ENCODE data around the gene CDHR2. TPM values are rescaled to one million over a fixed set of nuclear protein-coding genes. Genes with fewer than 3 reads are reported as not detected.

The CDHR2 gene
- total and polyA plus RNA-seq, 4 donors: 0.20 to 23.0 (median 10.9) TPM

- no peak overlapping the region for H3K4me3 ChIP-seq (ENCODE audit: low read depth, low read length)
- H3K27me3 ChIP-seq (ENCODE audit: control insufficient read depth, insufficient read depth, low read length): no peaks in the 10 kb centered on the region
- no peak for DNase-seq (ENCODE audit: low read depth in 4 of 6, low spot score in 6 of 6)
- H3K36me3 ChIP-seq (ENCODE audit: control insufficient read depth, insufficient read depth, low read length): no peaks in the 10 kb centered on the region
- H3K9me3 ChIP-seq (ENCODE audit: control insufficient read depth, insufficient read depth, low read length): no peaks in the 10 kb centered on the region
- H3K27ac ChIP-seq (ENCODE audit: low read depth, low read length): no peak overlapping the region
- no peaks in the 10 kb centered on the region for H3K4me1 ChIP-seq (ENCODE audit: control insufficient read depth, insufficient read depth, low read length)
- 64% methylated on average over 4 of the region's 4 CpGs for WGBS (ENCODE audit: insufficient coverage)
These were observed 33.7 kb upstream of the CDHR2 start for GRCh38 chr5:176515396-176515795.

GRCh38 chr5:176517053-176517661 lies 32.0 kb upstream of the CDHR2 start:
- Histone ChIP-seq H3K27me3 (ENCODE audit: control insufficient read depth, insufficient read depth, low read length) (no peaks in the 10 kb centered on the region), H3K27ac (ENCODE audit: low read depth, low read length) (no peak overlapping the region), H3K4me3 (ENCODE audit: low read depth, low read length) (no peak overlapping the region), H3K36me3 (ENCODE audit: control insufficient read depth, insufficient read depth, low read length) (no peaks in the 10 kb centered on the region), H3K9me3 (ENCODE audit: control insufficient read depth, insufficient read depth, low read length) (no peaks in the 10 kb centered on the region), H3K4me1 (ENCODE audit: control insufficient read depth, insufficient read depth, low read length) (no peaks in the 10 kb centered on the region)
- no peak for DNase-seq (ENCODE audit: low read depth in 4 of 6, low spot score in 6 of 6)
- 86% methylated on average over 6 of the region's 7 CpGs for WGBS (ENCODE audit: insufficient coverage)

GRCh38 chr5:176519810-176520720 lies 29.1 kb upstream of the CDHR2 start:
- Histone ChIP-seq H3K27ac (ENCODE audit: low read depth, low read length) (no peak overlapping the region), H3K27me3 (ENCODE audit: control insufficient read depth, insufficient read depth, low read length) (no peaks in the 10 kb centered on the region), H3K4me1 (ENCODE audit: control insufficient read depth, insufficient read depth, low read length) (no peaks in the 10 kb centered on the region), H3K9me3 (ENCODE audit: control insufficient read depth, insufficient read depth, low read length) (no peaks in the 10 kb centered on the region), H3K36me3 (ENCODE audit: control insufficient read depth, insufficient read depth, low read length) (peaks cover 2% of the 10 kb centered on the region), H3K4me3 (ENCODE audit: low read depth, low read length) (no peak overlapping the region)
- DNase-seq (ENCODE audit: low read depth in 4 of 6, low spot score in 6 of 6): no peak
- WGBS (ENCODE audit: insufficient coverage): 71% methylated on average over 14 of the region's 16 CpGs

DNA sequence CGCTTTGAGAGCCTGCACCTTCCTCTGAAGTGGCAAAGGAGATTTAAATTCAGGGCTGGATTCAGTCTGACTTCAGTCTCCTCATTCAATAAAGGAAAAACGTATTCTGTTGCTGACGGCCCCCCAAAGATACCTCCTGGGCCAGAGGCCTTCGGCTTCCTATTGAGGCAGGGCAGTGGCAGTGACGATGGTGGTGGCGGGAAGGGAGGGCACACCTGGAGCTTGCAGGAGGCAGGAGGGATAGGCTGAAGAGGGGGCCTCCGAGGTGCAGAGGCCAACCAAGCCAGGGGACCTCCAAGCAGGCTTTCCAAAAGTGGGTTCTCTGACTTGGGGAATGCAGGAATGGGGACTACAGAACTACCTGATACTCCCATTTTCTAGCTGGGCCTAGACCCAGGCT lies 27.9 kb upstream of the CDHR2 start:
- H3K36me3 ChIP-seq (ENCODE audit: control insufficient read depth, insufficient read depth, low read length): peaks cover 8% of the 10 kb centered on the region
- DNase-seq (ENCODE audit: low read depth in 4 of 6, low spot score in 6 of 6): no peak
- no peaks in the 10 kb centered on the region for H3K27me3 ChIP-seq (ENCODE audit: control insufficient read depth, insufficient read depth, low read length)
- no peak overlapping the region for H3K4me3 ChIP-seq (ENCODE audit: low read depth, low read length)
- no peaks in the 10 kb centered on the region for H3K9me3 ChIP-seq (ENCODE audit: control insufficient read depth, insufficient read depth, low read length)
- H3K4me1 ChIP-seq (ENCODE audit: control insufficient read depth, insufficient read depth, low read length): no peaks in the 10 kb centered on the region
- no peak overlapping the region for H3K27ac ChIP-seq (ENCODE audit: low read depth, low read length)
- 78% methylated on average over 5 of the region's 7 CpGs for WGBS (ENCODE audit: insufficient coverage)

- WGBS (ENCODE audit: insufficient coverage): 64% methylated on average over 8 of the region's 10 CpGs
- Histone ChIP-seq H3K9me3 (ENCODE audit: control insufficient read depth, insufficient read depth, low read length) (no peaks in the 10 kb centered on the region), H3K36me3 (ENCODE audit: control insufficient read depth, insufficient read depth, low read length) (peaks cover 10% of the 10 kb centered on the region), H3K27ac (ENCODE audit: low read depth, low read length) (no peak overlapping the region), H3K27me3 (ENCODE audit: control insufficient read depth, insufficient read depth, low read length) (no peaks in the 10 kb centered on the region), H3K4me1 (ENCODE audit: control insufficient read depth, insufficient read depth, low read length) (no peaks in the 10 kb centered on the region), H3K4me3 (ENCODE audit: low read depth, low read length) (no peak overlapping the region)
- no peak for DNase-seq (ENCODE audit: low read depth in 4 of 6, low spot score in 6 of 6)
These were observed 27.4 kb upstream of the CDHR2 start for GRCh38 chr5:176521699-176522263.

DNA sequence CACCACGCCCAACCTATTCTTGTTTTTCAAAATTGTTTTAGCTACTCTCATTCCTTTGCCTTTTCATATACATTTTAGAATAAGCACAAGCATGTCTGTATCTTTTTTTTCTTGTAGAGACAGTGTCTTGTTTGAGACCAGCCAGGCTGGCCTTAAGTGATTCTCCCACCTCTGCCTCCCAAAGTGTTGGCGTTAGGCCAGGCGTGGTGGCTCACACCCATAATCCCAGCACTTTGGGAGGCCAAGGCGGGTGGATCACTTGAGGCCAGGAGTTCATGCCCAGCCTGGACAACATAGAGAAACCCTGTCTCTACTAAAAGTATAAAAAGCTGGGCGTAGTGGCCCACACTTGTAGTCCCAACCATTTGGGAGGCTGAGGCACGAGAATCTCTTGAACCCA lies 25.0 kb upstream of the CDHR2 start:
- H3K4me1 ChIP-seq (ENCODE audit: control insufficient read depth, insufficient read depth, low read length): no peaks in the 10 kb centered on the region
- no peaks in the 10 kb centered on the region for H3K27me3 ChIP-seq (ENCODE audit: control insufficient read depth, insufficient read depth, low read length)
- WGBS (ENCODE audit: insufficient coverage): 95% methylated on average over 4 of the region's 6 CpGs
- H3K4me3 ChIP-seq (ENCODE audit: low read depth, low read length): no peak overlapping the region
- no peak overlapping the region for H3K27ac ChIP-seq (ENCODE audit: low read depth, low read length)
- peaks cover 32% of the 10 kb centered on the region for H3K36me3 ChIP-seq (ENCODE audit: control insufficient read depth, insufficient read depth, low read length)
- no peak for DNase-seq (ENCODE audit: low read depth in 4 of 6, low spot score in 6 of 6)
- no peaks in the 10 kb centered on the region for H3K9me3 ChIP-seq (ENCODE audit: control insufficient read depth, insufficient read depth, low read length)

DNA sequence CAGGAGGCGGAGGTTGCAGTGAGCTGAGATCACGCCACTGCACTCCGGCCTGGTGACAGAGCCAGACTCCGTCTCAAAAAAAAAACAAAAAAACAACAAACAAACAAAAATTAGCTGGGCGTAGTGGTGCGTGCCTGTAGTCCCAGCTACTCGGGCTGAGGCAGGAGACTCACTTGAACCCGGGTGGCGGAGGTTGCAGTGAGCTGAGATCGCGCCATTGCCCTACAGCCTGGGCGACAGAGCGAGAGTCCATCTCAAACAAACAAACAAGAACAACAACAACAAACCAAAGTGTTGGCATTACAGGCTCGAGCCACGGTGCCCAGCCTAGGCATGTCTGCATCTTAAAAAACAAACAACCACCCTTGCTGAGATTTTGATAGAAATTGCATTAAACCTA lies 24.2 kb upstream of the CDHR2 start:
- WGBS (ENCODE audit: insufficient coverage): 95% methylated on average over 12 of the region's 15 CpGs
- Histone ChIP-seq H3K4me1 (ENCODE audit: control insufficient read depth, insufficient read depth, low read length) (peaks cover 3% of the 10 kb centered on the region), H3K27ac (ENCODE audit: low read depth, low read length) (no peak overlapping the region), H3K36me3 (ENCODE audit: control insufficient read depth, insufficient read depth, low read length) (peaks cover 41% of the 10 kb centered on the region), H3K27me3 (ENCODE audit: control insufficient read depth, insufficient read depth, low read length) (no peaks in the 10 kb centered on the region), H3K9me3 (ENCODE audit: control insufficient read depth, insufficient read depth, low read length) (no peaks in the 10 kb centered on the region), H3K4me3 (ENCODE audit: low read depth, low read length) (no peak overlapping the region)
- DNase-seq (ENCODE audit: low read depth in 4 of 6, low spot score in 6 of 6): no peak

DNA sequence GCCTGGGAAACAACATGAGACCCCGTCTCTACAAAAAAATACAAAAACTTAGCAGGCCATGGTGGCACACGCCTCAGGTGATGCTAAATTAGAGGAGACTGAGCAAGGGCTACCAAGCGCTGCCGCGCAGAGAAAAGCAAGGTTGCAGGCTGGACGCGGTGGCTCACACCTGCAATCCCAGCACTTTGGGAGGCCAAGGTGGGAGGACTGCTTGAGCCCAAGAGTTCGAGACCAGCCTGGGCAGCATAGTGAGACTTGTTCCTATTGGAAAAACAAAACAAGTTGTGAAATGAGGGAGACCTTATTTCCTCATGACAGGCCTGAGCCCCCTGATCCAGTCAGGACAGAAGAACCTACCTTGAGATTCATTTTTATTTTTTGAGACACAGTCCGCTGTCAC lies 23.5 kb upstream of the CDHR2 start:
- no peak for DNase-seq (ENCODE audit: low read depth in 4 of 6, low spot score in 6 of 6)
- Histone ChIP-seq H3K27ac (ENCODE audit: low read depth, low read length) (no peak overlapping the region), H3K27me3 (ENCODE audit: control insufficient read depth, insufficient read depth, low read length) (no peaks in the 10 kb centered on the region), H3K9me3 (ENCODE audit: control insufficient read depth, insufficient read depth, low read length) (no peaks in the 10 kb centered on the region), H3K36me3 (ENCODE audit: control insufficient read depth, insufficient read depth, low read length) (peaks cover 47% of the 10 kb centered on the region), H3K4me1 (ENCODE audit: control insufficient read depth, insufficient read depth, low read length) (peaks cover 7% of the 10 kb centered on the region), H3K4me3 (ENCODE audit: low read depth, low read length) (no peak overlapping the region)
- 91% methylated on average over 8 of the region's 9 CpGs for WGBS (ENCODE audit: insufficient coverage)

- Histone ChIP-seq H3K27me3 (ENCODE audit: control insufficient read depth, insufficient read depth, low read length) (no peaks in the 10 kb centered on the region), H3K27ac (ENCODE audit: low read depth, low read length) (no peak overlapping the region), H3K9me3 (ENCODE audit: control insufficient read depth, insufficient read depth, low read length) (no peaks in the 10 kb centered on the region), H3K4me1 (ENCODE audit: control insufficient read depth, insufficient read depth, low read length) (peaks cover 15% of the 10 kb centered on the region), H3K36me3 (ENCODE audit: control insufficient read depth, insufficient read depth, low read length) (peaks cover 55% of the 10 kb centered on the region), H3K4me3 (ENCODE audit: low read depth, low read length) (no peak overlapping the region)
- WGBS (ENCODE audit: insufficient coverage): 100% methylated on average over 1 of the region's 9 CpGs
- no peak for DNase-seq (ENCODE audit: low read depth in 4 of 6, low spot score in 6 of 6)
These were observed 22.7 kb upstream of the CDHR2 start for GRCh38 chr5:176526462-176526861.

All from spinal cord (tissue), 10 donors.